ENCODE measurements around the gene SLC12A7. TPM values are rescaled to one million over a fixed set of nuclear protein-coding genes. Genes with fewer than 3 reads are reported as not detected.

SLC12A7 gene
- 12.5 and 21.0 TPM in 2 replicates for total RNA-seq

DNA sequence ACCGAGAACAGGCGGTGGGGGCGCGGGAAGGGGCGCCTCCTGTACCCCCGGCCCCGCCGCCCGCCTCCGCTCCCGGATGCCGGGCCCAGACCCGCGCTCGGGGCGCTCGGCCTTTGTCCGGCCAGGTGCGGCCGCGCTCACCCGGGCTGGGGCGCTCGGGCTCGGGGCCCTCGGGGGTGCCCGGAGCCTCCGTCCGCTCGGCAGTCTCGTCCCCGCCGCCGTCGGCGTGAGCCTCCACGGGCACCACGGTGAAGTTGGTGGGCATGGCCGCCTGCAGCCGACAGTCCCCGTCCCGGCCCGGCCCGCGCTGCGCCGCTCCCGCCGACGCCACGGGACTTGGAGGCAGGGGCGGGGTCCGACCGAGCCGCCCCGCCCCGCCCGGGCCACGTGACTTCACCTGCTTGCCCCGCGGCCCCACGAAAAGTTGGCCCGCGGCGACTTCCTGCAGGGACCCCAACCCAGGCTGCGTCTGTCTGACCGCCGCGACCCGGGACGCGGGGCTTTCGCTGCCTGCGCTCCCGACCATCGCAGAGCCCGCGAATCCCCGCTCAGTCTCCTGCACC is at the start of gene SLC12A7:
SLC12A7 (minus strand) TSS at position 337 of the 563 bp plus-strand sequence; CDS start at position 265, 72 bp downstream.

DNA sequence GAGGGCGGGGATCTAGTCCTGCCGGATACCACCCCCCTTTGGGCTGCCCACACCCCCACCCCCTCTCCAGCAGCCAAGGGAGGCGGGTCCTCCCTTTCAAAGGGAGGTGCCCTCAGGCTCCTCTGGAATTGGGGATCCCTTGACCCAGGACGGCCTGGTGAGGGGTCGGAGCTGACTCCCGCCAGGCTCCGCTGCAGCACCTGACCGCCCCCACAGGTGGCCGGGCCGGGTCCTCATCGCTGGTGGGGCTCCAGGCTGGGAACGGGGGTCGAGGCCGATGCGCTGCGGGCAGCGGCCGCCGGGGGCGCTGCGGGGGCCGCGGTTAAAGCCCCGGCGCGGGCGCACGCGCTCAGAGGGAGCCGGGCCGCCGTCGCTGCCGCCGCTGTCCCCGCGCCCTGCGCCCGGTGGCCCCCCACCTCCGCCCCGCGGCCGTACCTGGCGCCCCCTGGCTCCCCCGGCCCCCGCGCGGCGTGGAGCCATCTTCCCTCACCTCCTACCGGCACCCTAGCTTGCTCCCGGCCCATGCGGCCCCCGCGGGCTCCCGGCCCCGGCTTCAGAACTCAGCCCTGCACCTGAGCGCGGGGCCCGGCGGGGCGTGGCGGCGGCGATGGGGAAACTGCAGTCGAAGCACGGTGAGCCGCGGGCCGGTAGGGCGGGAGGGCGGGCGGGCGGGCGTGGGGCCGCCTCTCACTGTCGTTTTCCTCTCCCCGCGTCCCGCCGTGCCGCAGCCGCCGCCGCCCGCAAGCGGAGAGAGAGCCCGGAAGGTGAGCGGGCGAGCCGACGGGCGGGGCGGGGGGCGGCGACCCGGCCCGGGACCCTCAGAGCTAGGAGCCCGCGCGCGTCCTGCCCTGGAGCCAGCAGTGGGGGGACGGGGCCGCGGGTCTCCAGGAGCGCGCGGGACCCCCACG is 103.2 kb downstream of the SLC12A7 start, which contains the start of gene NKD2:
NKD2 (plus strand) TSS at position 352 of the 908 bp plus-strand sequence; CDS start at position 608, 256 bp downstream.

Other genes starting within 250 kb of the SLC12A7 start
- 42.3 and 50.3 TPM in 2 replicates for gene BRD9, start 219.3 kb downstream of the SLC12A7 start, total RNA-seq
- gene TRIP13, start 219.2 kb downstream of the SLC12A7 start, total RNA-seq = 5.6 and 32.1 TPM in 2 replicates
- 4.6 and 7.1 TPM in 2 replicates for gene NKD2, start 103.3 kb downstream of the SLC12A7 start, total RNA-seq
- gene SLC6A19, start 89.5 kb upstream of the SLC12A7 start, total RNA-seq = not detected in 2 replicates
- gene SLC6A18, start 113.3 kb upstream of the SLC12A7 start, total RNA-seq = not detected in 2 replicates
- gene TERT, start 183.0 kb upstream of the SLC12A7 start, total RNA-seq = not detected in 2 replicates
- 179 and 184 TPM in 2 replicates for gene CLPTM1L, start 233.0 kb upstream of the SLC12A7 start, total RNA-seq

Measured in smooth muscle cell of trachea (primary cell).